ENCODE measurements around the gene TBPL1. TPM values are rescaled to one million over a fixed set of nuclear protein-coding genes. Genes with fewer than 3 reads are reported as not detected.
"Not testable (repeated sequence)": the region's sequence is repeated elsewhere in the genome, so short reads cannot be mapped to it uniquely, and the experiment has no call there.

Gene TBPL1
- total RNA-seq, 1 donor from 2014 or later: 18.7 TPM

GRCh38 chr6:133918208-133918930 lies 34.7 kb upstream of the TBPL1 start:
- ATAC-seq (no peak), DNase-seq (no peak)
- no peak overlapping the region for H3K27ac ChIP-seq
- no peaks in the 10 kb centered on the region for H3K36me3 ChIP-seq
- H3K27me3 ChIP-seq: no peaks in the 10 kb centered on the region
- H3K4me1 ChIP-seq: no peaks in the 10 kb centered on the region
- no peak overlapping the region for H3K4me3 ChIP-seq
- no peak for TF ChIP-seq CTCF (IDR thresholded peaks at IDR 0.05)
- H3K9me3 ChIP-seq: peaks cover 6% of the 10 kb centered on the region
- intact Hi-C loops (cut with DNase I): loop anchor here (5.0 kb wide), 1 partner anchor 351 kb away; no protein-coding TSS in a partner anchor

- no peak overlapping the region for H3K4me3 ChIP-seq
- intact Hi-C loops (cut with DNase I): loop anchor here (5.0 kb wide), 1 partner anchor 352 kb away; no protein-coding TSS in a partner anchor
- TF ChIP-seq CTCF (IDR thresholded peaks at IDR 0.05): no peak
- H3K9me3 ChIP-seq: no peaks in the 10 kb centered on the region
- H3K36me3 ChIP-seq: no peaks in the 10 kb centered on the region
- no peaks in the 10 kb centered on the region for H3K4me1 ChIP-seq
- DNase-seq (no peak), ATAC-seq (no peak)
- no peaks in the 10 kb centered on the region for H3K27me3 ChIP-seq
- H3K27ac ChIP-seq: no peak overlapping the region
Observed at GRCh38 chr6:133919362-133919761, 33.7 kb upstream of the TBPL1 start.

- Histone ChIP-seq H3K9me3 (no peaks in the 10 kb centered on the region), H3K36me3 (no peaks in the 10 kb centered on the region), H3K4me1 (no peaks in the 10 kb centered on the region), H3K27me3 (peaks cover 1% of the 10 kb centered on the region), H3K4me3 (no peak overlapping the region), H3K27ac (no peak overlapping the region)
- intact Hi-C loops (cut with DNase I): loop anchor here (5.0 kb wide), 1 partner anchor 176 kb away; no protein-coding TSS in a partner anchor
- DNase-seq: peak; percentile 69
- peak; percentile 85 for TF ChIP-seq CTCF (IDR thresholded peaks at IDR 0.05)
- peak; percentile 84 for ATAC-seq
Observed at GRCh38 chr6:133921249-133921859, 31.7 kb upstream of the TBPL1 start.

- ATAC-seq (peak; percentile 97), DNase-seq (no peak)
- H3K4me1 ChIP-seq: no peaks in the 10 kb centered on the region
- H3K36me3 ChIP-seq: no peaks in the 10 kb centered on the region
- H3K27ac ChIP-seq: no peak overlapping the region
- H3K9me3 ChIP-seq: no peaks in the 10 kb centered on the region
- no peak overlapping the region for H3K4me3 ChIP-seq
- peak; percentile 85 for TF ChIP-seq CTCF (IDR thresholded peaks at IDR 0.05)
- H3K27me3 ChIP-seq: peaks cover 11% of the 10 kb centered on the region
- intact Hi-C loops (cut with DNase I): loop anchor here (5.0 kb wide), 1 partner anchor 173 kb away; no protein-coding TSS in a partner anchor
Observed at GRCh38 chr6:133923938-133924593, 29.0 kb upstream of the TBPL1 start.

- H3K36me3 ChIP-seq; H3K27ac ChIP-seq; intact Hi-C loops (cut with DNase I): not testable (repeated sequence)
Observed at GRCh38 chr6:133931221-133931620, 21.8 kb upstream of the TBPL1 start.

GRCh38 chr6:133936352-133936751 lies 16.7 kb upstream of the TBPL1 start:
- H3K27me3 ChIP-seq; DNase-seq; H3K9me3 ChIP-seq; ATAC-seq; intact Hi-C loops (cut with DNase I); H3K36me3 ChIP-seq; H3K4me1 ChIP-seq; H3K4me3 ChIP-seq; H3K27ac ChIP-seq: not testable (repeated sequence)

More at GRCh38 chr6:133931221-133931620, 21.8 kb upstream of the TBPL1 start:
- H3K9me3 ChIP-seq, ATAC-seq, H3K4me3 ChIP-seq, H3K4me1 ChIP-seq, DNase-seq: not testable (repeated sequence)
- peaks cover 11% of the 10 kb centered on the region for H3K27me3 ChIP-seq
